Activated CD4-positive, alpha-beta T cell treated with anti-CD3 and anti-CD28 coated beads, Interleukin-2, amount 50 U/mL, for 48 hours (primary cell): Measurements from ENCODE around the gene LIMCH1.
"Not testable (repeated sequence)": the region's sequence is repeated elsewhere in the genome, so short reads cannot be mapped to it uniquely, and the experiment has no call there.

Experiments used
- DNase-seq, 2 experiments: peaks; one replicate each; pipeline ENCODE4 v3.0.0-alpha.2; 2020

The LIMCH1 gene

DNA sequence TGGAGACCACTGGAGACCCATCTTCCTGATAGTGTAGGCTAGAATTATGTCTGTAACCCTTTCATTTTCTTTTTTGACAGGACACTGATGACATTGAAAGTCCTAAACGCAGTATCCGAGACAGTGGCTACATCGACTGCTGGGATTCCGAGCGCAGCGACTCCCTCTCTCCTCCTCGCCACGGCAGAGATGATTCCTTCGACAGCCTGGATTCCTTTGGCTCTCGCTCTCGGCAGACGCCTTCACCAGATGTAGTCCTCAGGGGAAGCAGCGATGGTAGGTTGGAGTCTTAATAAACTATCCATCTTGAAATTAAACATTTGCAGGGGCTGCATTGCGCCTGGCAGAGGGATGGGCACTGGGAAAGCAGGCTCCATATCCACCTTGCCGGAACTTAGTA is 75.4 kb downstream of the LIMCH1 start:
- no peak for DNase-seq

- DNase-seq, result no peak
These were observed 75.9 kb downstream of the LIMCH1 start for GRCh38 chr4:41613821-41614220.

DNA sequence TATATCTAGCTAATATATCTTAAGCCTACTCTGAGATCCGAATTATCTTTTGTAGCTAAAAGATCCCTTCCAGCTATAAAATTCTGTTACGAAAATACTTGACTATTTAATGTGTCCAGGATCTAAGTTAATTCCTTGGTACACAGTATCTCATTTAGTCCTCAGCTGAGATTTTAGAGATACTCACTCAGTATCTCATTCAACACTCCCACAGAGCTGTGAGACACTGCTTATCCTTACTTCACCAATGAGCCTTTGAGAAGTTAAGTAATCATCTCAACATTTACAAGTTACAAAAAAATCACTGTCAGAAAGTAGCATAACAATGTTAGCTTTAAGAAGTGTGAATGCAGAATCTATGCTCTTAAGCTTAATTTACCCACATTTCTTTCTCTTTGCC is 76.6 kb downstream of the LIMCH1 start:
- no peak for DNase-seq

DNA sequence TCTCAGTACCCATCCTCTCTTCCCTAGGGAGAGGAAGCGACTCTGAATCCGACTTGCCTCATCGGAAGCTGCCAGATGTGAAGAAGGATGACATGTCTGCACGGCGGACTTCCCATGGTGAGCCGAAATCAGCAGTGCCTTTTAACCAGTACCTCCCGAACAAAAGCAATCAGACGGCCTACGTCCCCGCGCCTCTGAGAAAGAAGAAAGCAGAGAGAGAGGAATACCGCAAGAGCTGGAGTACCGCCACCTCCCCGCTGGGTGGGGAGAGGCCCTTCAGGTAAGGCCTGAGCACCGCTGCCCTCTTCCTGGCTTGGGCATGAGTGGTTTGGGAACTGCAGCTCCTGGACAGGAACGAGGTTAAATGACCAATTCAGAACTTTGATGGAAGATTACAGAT is 81.2 kb downstream of the LIMCH1 start:
- no peak for DNase-seq

GRCh38 chr4:41620594-41621256 is 82.8 kb downstream of the LIMCH1 start:
- no peak for DNase-seq

GRCh38 chr4:41622787-41623186 is 84.8 kb downstream of the LIMCH1 start:
- DNase-seq, result no peak

- no peak for DNase-seq
These were observed 86.8 kb downstream of the LIMCH1 start for GRCh38 chr4:41624765-41625164.

GRCh38 chr4:41625531-41625930 is 87.6 kb downstream of the LIMCH1 start:
- DNase-seq, result no peak

DNA sequence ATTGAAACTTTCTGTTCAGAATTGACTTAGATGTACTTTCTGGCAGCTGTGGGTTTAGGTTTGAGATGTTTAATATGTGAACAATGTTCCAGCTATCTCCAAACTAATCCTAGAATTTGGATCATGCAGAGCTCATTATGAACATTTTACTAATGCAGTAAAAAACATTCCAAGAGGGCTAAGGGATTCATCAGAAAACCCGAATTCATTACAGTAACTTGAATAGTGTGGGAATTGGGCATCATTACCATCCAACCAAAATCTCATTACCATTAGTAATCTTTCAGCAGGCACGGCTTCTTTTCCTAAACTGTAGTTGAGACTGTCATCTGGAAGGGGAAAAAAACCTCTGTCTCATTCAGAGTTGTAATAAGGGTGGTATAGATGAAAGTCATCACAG is 91.0 kb downstream of the LIMCH1 start:
- DNase-seq, result no peak

GRCh38 chr4:41631523-41631922 is 93.6 kb downstream of the LIMCH1 start:
- DNase-seq, result no peak

DNA sequence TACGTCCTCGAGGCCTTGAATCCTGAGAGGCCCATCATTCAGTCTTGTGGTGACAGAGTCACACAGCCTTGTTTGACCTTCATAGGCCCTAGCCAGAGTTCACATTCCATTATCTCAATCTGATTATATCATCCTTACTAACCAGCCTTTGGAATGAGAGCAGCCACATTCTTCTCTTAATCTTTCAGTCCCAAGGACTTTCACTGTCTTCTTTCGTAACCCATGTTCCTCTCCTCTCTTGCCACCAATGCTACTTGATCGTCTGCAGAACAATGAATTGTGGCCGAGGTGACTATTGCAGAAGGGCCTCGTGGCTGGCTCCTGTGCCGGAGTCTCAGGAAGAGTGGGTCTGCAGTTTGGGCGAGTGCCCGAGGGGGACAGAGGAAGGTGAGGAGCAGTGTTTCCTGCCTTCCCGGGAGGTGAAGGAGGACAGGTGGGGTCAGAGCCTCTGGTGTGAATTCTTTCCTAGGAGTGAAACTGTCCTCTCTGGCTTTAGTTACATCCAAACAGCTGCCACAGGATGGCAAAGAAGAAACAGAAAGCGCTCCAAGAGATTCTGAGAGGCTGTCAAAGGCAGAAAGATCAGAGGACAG is 94.6 kb downstream of the LIMCH1 start:
- DNase-seq, result no peak

DNA sequence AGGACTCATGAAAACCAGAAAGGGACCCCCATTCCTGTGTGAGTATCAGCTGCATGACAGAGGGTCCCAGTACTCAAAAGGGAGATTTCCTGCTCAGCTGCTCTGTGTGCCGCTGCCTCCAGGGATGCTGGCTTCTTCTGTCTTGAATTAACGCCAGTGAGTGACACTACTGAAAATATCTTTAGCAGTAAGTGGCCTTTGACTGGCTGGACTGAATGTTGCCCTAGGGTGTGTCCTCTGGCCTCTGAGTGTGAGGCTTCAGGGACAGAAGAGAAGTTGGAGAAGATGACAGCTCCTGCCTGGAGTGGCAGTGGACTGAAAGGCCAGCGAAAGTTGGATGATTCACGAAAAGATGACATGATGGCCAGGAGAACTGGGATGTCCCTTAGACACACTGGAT is 95.4 kb downstream of the LIMCH1 start:
- DNase-seq, result no peak

- no peak for DNase-seq
These were observed 97.5 kb downstream of the LIMCH1 start for GRCh38 chr4:41635441-41635840.

GRCh38 chr4:41638203-41638602 is 100.2 kb downstream of the LIMCH1 start:
- no peak for DNase-seq

DNA sequence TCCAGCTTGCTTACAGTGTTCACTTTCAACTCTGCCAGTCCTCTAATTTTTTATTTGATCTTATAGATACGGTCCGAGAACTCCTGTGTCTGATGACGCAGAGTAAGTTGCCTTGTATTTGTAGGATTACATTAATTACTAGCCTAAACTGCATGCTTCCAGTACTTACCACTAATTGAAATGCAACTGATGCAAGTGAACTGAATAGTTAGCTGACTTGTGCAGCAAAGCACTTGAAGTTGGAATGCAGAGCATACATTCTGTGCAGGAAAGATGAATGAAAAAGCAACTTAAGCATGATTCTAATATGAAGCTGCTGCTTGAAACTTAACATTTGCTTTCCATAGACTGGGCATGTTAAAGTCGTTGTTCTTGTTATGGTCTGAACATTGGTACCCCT is 100.9 kb downstream of the LIMCH1 start:
- no peak for DNase-seq

- no peak for DNase-seq
These were observed 101.3 kb downstream of the LIMCH1 start for GRCh38 chr4:41639291-41639690.

GRCh38 chr4:41640906-41641305 is 102.9 kb downstream of the LIMCH1 start:
- DNase-seq, result no peak

DNA sequence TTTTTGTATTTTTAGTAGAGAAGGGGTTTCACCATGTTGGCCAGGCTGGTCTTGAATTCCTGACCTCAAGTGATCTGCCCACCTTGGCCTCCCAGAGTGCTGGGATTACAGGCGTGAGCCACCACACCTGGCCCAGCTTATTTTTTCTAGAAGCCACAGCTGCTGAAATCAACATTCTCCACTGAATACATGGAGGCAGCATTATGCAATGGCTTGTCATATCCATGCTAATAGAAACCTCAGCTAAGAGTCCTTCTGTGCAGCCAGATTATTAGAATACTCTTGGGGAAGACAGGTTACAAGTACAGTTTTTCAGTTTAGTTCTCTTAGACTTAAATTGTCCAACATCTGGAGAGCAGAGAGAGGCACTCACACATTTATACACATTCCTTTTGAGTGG is 104.8 kb downstream of the LIMCH1 start:
- DNase-seq, result not testable (repeated sequence)

GRCh38 chr4:41643331-41643730 is 105.4 kb downstream of the LIMCH1 start:
- DNase-seq, result no peak

- DNase-seq, result peak; percentile 9 to 16
These were observed 106.4 kb downstream of the LIMCH1 start for GRCh38 chr4:41644288-41644914.

- DNase-seq, result no peak
These were observed 106.9 kb downstream of the LIMCH1 start for GRCh38 chr4:41644915-41645295.

DNA sequence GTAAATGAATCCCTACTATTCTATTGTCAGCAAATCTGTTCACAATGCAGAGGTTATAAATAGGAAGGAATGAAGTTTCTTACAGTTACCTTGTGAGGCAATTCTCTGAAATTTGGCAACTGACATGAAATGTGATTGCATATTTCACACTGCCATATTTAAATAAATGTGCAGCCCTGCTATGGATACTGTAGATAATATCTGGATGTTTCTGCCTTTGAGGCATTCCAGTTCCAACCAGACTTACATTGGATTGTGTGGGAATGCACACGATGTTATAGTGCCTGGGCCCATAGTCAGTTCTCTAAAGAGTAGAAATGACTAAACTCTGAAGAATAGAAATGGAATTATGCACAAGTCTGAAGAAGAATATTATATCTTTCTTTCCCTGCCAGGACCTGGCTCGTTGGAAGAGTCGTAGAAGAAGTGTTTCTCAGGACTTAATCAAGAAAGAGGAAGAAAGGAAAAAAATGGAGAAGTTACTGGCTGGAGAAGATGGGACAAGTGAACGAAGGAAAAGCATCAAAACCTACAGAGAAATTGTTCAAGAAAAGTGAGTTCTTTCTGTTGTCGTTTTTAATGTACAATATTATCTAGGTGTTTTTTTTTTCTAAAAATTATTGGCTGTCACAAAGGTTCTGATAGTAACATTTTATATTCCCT is 107.9 kb downstream of the LIMCH1 start:
- DNase-seq, result no peak

DNA sequence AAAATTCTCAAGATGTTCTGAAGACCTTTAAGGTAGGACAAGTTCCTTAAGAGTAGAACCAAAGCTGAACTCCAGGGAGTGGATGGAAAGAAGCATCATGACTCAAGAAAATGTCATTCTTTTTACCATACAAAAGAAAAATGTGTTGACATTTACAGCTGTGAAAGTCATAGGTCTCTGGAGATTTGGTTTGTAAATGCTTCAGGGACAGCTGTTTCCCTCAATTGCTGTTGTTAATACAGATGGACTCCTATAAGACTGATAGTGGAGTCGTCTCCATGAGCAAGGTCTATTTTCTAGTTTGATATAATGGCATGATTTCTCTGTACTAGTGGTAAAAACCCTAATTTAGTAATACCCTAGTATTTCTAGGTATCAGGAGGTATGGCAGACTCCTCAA is 108.9 kb downstream of the LIMCH1 start:
- DNase-seq, result no peak

- DNase-seq, result no peak
These were observed 109.4 kb downstream of the LIMCH1 start for GRCh38 chr4:41647383-41647782.
